K562 (cell line): ENCODE results near the gene ACY1. TPM values are rescaled to one million over a fixed set of nuclear protein-coding genes. Genes with fewer than 3 reads are reported as not detected.

ENCODE experiments used
- ATAC-seq: fragments of 200-7000 bp; cut with Tn5 transposase; 3 replicates; pipeline ENCODE4 v1.9.1; 2020; ENCODE audit warnings: moderate library complexity
- BruUV-seq: library from RNA; stranded (reverse); fragments of 400-500 nt; replicated peaks from 2 replicates; lab custom pipeline; 2021; lab: Mats Ljungman, UMichigan
- CTCF ChIA-PET: fragments of 300-600 bp; formaldehyde crosslinking; extraction: SDS; loops from one replicate; lab custom pipeline; 2021; ENCODE audit warnings: low intra/inter-chr PET ratio; lab: Yijun Ruan, JAX
- POLR2A ChIA-PET: fragments of 300-600, 350-650 bp; sonication (Branson Sonifier 250); formaldehyde crosslinking; extraction: SDS; loops from one replicate; lab custom pipeline; 2021; ENCODE audit warnings: antibody characterized with exemption, inconsistent platforms; lab: Yijun Ruan, JAX
- DNase-seq, 4 experiments: peaks; one replicate each; pipeline versions ENCODE4 v3.0.0 to v3.0.0-alpha.2; 2011 to 2018; ENCODE audit warnings: low spot score in 3 of 4, mixed read lengths in 3 of 4; ENCODE audit errors: extremely low read depth in 1 of 4
- FAIRE-seq: peaks from 2 replicates; lab custom pipeline; 2011; peaks lifted over from hg19 to GRCh38; lab: Jason Lieb, UNC
- H2AFZ ChIP-seq: 2 replicates; pipeline ENCODE4 v1.6.0; 2011; ENCODE audit warnings: low read depth, low read length, control low read depth, inconsistent platforms
- H3K27ac ChIP-seq: fragments of 200-600 bp; 3 replicates; pipeline ENCODE4 v1.8.0; 2011; ENCODE audit warnings: low read depth, mild to moderate bottlenecking, control low read depth, inconsistent platforms, low read length, moderate library complexity, mixed read lengths; ENCODE audit errors: extremely low read depth
- H3K27me3 ChIP-seq, 2 experiments: fragments of 300-600 bp in 1 of 2; 2 replicates in 1 of 2; 3 replicates in 1 of 2; pipeline versions ENCODE4 v1.6.0 to v1.8.0; 2011; ENCODE audit warnings: inconsistent platforms in 2 of 2, low read length in 2 of 2, mild to moderate bottlenecking in 1 of 2, mixed read lengths in 1 of 2, moderate library complexity in 1 of 2; ENCODE audit not compliant: control insufficient read depth in 2 of 2, insufficient read depth in 2 of 2
- H3K36me3 ChIP-seq: fragments of 300-600 bp; 3 replicates; pipeline ENCODE4 v1.8.0; 2011; ENCODE audit warnings: mild to moderate bottlenecking, low read length, inconsistent platforms; ENCODE audit not compliant: control insufficient read depth, insufficient read depth
- H3K4me1 ChIP-seq, 2 experiments: fragments of 200-600 bp in 1 of 2; replicated peaks in 1 of 2; 2 replicates in 1 of 2; 3 replicates in 1 of 2; pipeline versions ENCODE4 v1.5.1 to v1.8.0; 2011; ENCODE audit warnings: inconsistent platforms in 2 of 2, low read length in 2 of 2, mild to moderate bottlenecking in 1 of 2, mixed read lengths in 1 of 2, moderate library complexity in 1 of 2; ENCODE audit not compliant: control insufficient read depth in 2 of 2, insufficient read depth in 2 of 2
- H3K4me2 ChIP-seq: 2 replicates; pipeline ENCODE4 v1.6.1; 2011; ENCODE audit warnings: low read length, control low read depth, inconsistent platforms, mixed read lengths; ENCODE audit not compliant: insufficient read depth
- H3K4me3 ChIP-seq: fragments of 200-600 bp; sonication (generic), shearing (Covaris generic); 2 replicates; pipeline ENCODE4 v1.5.1; 2016; ENCODE audit warnings: control low read depth, inconsistent platforms
- H3K79me2 ChIP-seq: fragments of 200-600 bp; 3 replicates; pipeline ENCODE4 v1.8.0; 2011; ENCODE audit warnings: low read length, inconsistent platforms; ENCODE audit not compliant: control insufficient read depth, insufficient read depth
- H3K9ac ChIP-seq, 2 experiments: 2 replicates each; pipeline versions ENCODE4 v1.6.0 to v1.6.1; 2011; ENCODE audit warnings: low read depth in 2 of 2, low read length in 2 of 2, control low read depth in 1 of 2, inconsistent platforms in 1 of 2, mild to moderate bottlenecking in 1 of 2, mixed read lengths in 1 of 2; ENCODE audit not compliant: insufficient read depth in 1 of 2
- H3K9me1 ChIP-seq: one replicate; pipeline ENCODE4 v1.6.0; 2011; ENCODE audit warnings: inconsistent platforms, mild to moderate bottlenecking, low read length, moderate library complexity; ENCODE audit not compliant: control insufficient read depth, insufficient read depth
- H3K9me3 ChIP-seq: replicated peaks from 2 replicates; pipeline ENCODE4 v1.5.1; 2011; ENCODE audit warnings: low read depth, low read length, inconsistent platforms; ENCODE audit not compliant: control insufficient read depth, insufficient read depth
- H4K20me1 ChIP-seq: replicated peaks from 2 replicates; pipeline ENCODE4 v1.6.1; 2011; ENCODE audit warnings: low read length, inconsistent platforms, mixed read lengths; ENCODE audit not compliant: control insufficient read depth, insufficient read depth
- ATF1 ChIP-seq, 2 experiments: fragments of 450-650 bp in 1 of 2; IDR thresholded peaks; 2 replicates each; pipeline ENCODE4 v1.6.1; 2016; ENCODE audit warnings: missing compliant biosample characterization in 1 of 2, missing genetic modification characterization in 1 of 2
- CBX2 ChIP-seq: fragments of 200-600 bp; sonication (generic); IDR thresholded peaks from one replicate; pipeline ENCODE4 v1.6.1; 2012; ENCODE audit warnings: mild to moderate bottlenecking, low read length, inconsistent platforms; ENCODE audit not compliant: insufficient read depth, poor library complexity, severe bottlenecking
- MCM3 ChIP-seq: fragments of 450-650 bp; IDR thresholded peaks from 2 replicates; pipeline ENCODE4 v1.6.1; 2016
- RCOR1 ChIP-seq, 2 experiments: IDR thresholded peaks; 2 replicates each; pipeline ENCODE4 v1.6.1; 2012; ENCODE audit warnings: low read depth in 2 of 2, low read length in 2 of 2, borderline replicate concordance in 1 of 2, improper control_type of control experiment in 1 of 2
- ZC3H8 ChIP-seq: fragments of 450-650 bp; IDR thresholded peaks from 2 replicates; pipeline ENCODE4 v1.6.1; 2017
- ZFP1 ChIP-seq: fragments of 450-650 bp; formaldehyde crosslinking; IDR thresholded peaks from 2 replicates; pipeline ENCODE4 v1.4.0; 2020; ENCODE audit warnings: mild to moderate bottlenecking, mixed read lengths
- ZKSCAN1 ChIP-seq: fragments of 150-350 bp; IDR thresholded peaks from 2 replicates; pipeline ENCODE4 v1.6.1; 2016; ENCODE audit warnings: low read depth, low read length
- ZNF212 ChIP-seq: fragments of 450-650 bp; formaldehyde crosslinking; IDR thresholded peaks from 2 replicates; pipeline ENCODE4 v1.4.0; 2020; ENCODE audit warnings: mild to moderate bottlenecking
- ZSCAN32 ChIP-seq: fragments of 450-650 bp; formaldehyde crosslinking; IDR thresholded peaks from 2 replicates; pipeline ENCODE4 v1.4.0; 2020; ENCODE audit warnings: mild to moderate bottlenecking, moderate library complexity
- WGBS: fragments of 100-300 bp; shearing (Covaris generic); methylation state at CpG from one replicate; pipeline ENCODE4 v1.1.6; 2016; ENCODE audit warnings: low coverage, mixed read lengths; ENCODE audit not compliant: insufficient coverage; ENCODE audit errors: missing lambda C conversion rate; 5-methylcytosine and 5-hydroxymethylcytosine counted together
- in situ Hi-C: fragments of 300-500 bp; cut with MboI; formaldehyde crosslinking; loops from 4 replicates; pipeline ENCODE4 v1.15.0; 2018; ENCODE audit warnings: inconsistent platforms, mixed read lengths
- intact Hi-C: fragments of 100-400 bp; cut with micrococcal nuclease; formaldehyde crosslinking; loops from 2 replicates; pipeline ENCODE4 v1.14.2; 2022
- polyA plus RNA-seq, 8 experiments: library from polyadenylated mRNA; depleted of rRNA in 4 of 8; stranded (reverse) in 5 of 8; unstranded in 3 of 8; fragments of >200 nt; fragmentation: Nextera tagmentation in 2 of 8; fragmentation: Illumina TruSeq in 1 of 8; extraction: Ambion mirVana in 2 of 8; extraction: Trizol in 1 of 8; gene quantifications; 2 replicates each; pipeline versions ENCODE4 v1.2.1 to v1.2.3, GENCODE V29; 2011 to 2014; ENCODE audit warnings: inconsistent platforms in 1 of 8, missing spikeins in 1 of 8
- total RNA-seq, 7 experiments: library from RNA; depleted of rRNA in 6 of 7; stranded (reverse); fragments of >200 nt in 6 of 7; fragmentation: Illumina TruSeq in 2 of 7; extraction: Trizol in 2 of 7; gene quantifications; 2 replicates each; pipeline versions ENCODE4 v1.2.1 to v1.2.3, GENCODE V29; 2011 to 2021; ENCODE audit warnings: low replicate concordance in 1 of 7
- TF ChIP-seq, protein P1 (sequence below): IDR thresholded peaks from 2 replicates; pipeline ENCODE4 v1.6.1; 2012; ENCODE audit warnings: low read depth, low read length, improper control_type of control experiment, borderline replicate concordance
- TF ChIP-seq, protein P2 (sequence below): fragments of 250-450 bp; sonication (Bioruptor Pico); IDR thresholded peaks from 2 replicates; pipeline ENCODE4 v1.5.0; 2021
- TF ChIP-seq, protein P3 (sequence below): fragments of 450-650 bp; formaldehyde crosslinking; IDR thresholded peaks from 2 replicates; pipeline ENCODE4 v1.4.0; 2020; ENCODE audit warnings: mild to moderate bottlenecking, mixed read lengths
- TF ChIP-seq, protein P4 (sequence below): fragments of 250-450 bp; sonication (Bioruptor Pico); IDR thresholded peaks from 2 replicates; pipeline ENCODE4 v1.9.0; 2021; ENCODE audit warnings: mild to moderate bottlenecking, inconsistent platforms
- TF ChIP-seq, protein P5 (sequence below): IDR thresholded peaks from 2 replicates; pipeline ENCODE4 v1.6.1; 2011; ENCODE audit warnings: borderline replicate concordance, low read depth, mild to moderate bottlenecking, moderate library complexity, low read length; ENCODE audit not compliant: insufficient read depth, poor library complexity, severe bottlenecking

The ACY1 gene
- total and polyA plus RNA-seq, 9 of the 15 experiments (the other 6 are each of a cell fraction or from before 2014, with no cell fraction given) = 70.7 to 195 (median 123) TPM

DNA sequence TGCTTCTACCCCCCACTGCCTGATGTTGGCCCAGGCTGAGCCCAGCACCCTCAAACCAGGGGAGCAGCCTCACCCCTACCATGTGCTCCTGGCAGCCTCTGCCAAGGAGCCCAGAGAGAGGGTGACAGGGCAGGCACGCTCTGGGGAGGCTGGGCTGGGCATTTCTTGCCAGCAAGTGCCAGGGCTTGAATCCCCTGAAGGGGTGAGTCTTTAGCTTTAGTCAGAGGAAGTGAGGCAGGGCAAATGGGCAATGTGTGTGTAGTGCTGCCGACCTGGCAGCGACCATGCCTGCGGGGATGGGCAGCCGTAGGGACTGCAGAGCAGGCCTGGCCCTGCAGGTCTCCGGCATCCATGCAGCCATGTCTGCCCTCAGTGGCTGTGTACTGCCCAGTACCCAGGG lies 54.9 kb downstream of the ACY1 start:
- in situ Hi-C loops = no loop called here
- FAIRE-seq (no peak), ATAC-seq (no peak), DNase-seq (no peak)
- Histone ChIP-seq H3K4me1 (peaks cover 0 to 9% of the 10 kb centered on the region in 2 experiments; a peak in 2 of 5 replicates), H3K27me3 (peaks cover 0 to 22% of the 10 kb centered on the region in 2 experiments; a peak in 2 of 5 replicates), H3K79me2 (no peaks in the 10 kb centered on the region), H3K27ac (no peak overlapping the region), H3K4me3 (no peak overlapping the region), H3K9ac (no peak overlapping the region; a peak in 1 of 4 replicates), H3K4me2 (no peak overlapping the region), H4K20me1 (no peaks in the 10 kb centered on the region; the same call in 1 of the 2 replicates), H3K9me1 (no peaks in the 10 kb centered on the region), H3K9me3 (no peaks in the 10 kb centered on the region), H2AFZ (no peak overlapping the region), H3K36me3 (no peaks in the 10 kb centered on the region)
- BruUV-seq = no TSS peak
- intact Hi-C loops = no loop called here
- WGBS = 50% methylated on average over 5 of the region's 6 CpGs
- ChIA-PET CTCF (interaction anchor here (0.5 kb wide), 1 partner anchor 955 kb away, joined by 3 read pairs; no protein-coding TSS in a partner anchor), POLR2A (interaction anchor here (0.6 to 0.7 kb wide), 2 partner anchors 10 to 353 kb away, joined by 3 to 5 read pairs; no protein-coding TSS in a partner anchor)
- TF ChIP-seq ZSCAN32 (CRISPR knock-in tag) (no peak), RCOR1 (IDR thresholded peaks at IDR 0.05; ENCODE audit: borderline replicate concordance in 1 of 2, low read depth in 2 of 2, low read length in 2 of 2) (no peak), ZFP1 (no peak), ZNF212 (CRISPR knock-in tag) (no peak), ZC3H8 (no peak), ATF1 (CRISPR knock-in tag; IDR thresholded peaks at IDR 0.05) (no peak), ATF1 (tag; IDR thresholded peaks at IDR 0.05) (no peak), CBX2 (no peak), ZKSCAN1 (no peak), MCM3 (no peak)
- TF ChIP-seq, protein P1, sequence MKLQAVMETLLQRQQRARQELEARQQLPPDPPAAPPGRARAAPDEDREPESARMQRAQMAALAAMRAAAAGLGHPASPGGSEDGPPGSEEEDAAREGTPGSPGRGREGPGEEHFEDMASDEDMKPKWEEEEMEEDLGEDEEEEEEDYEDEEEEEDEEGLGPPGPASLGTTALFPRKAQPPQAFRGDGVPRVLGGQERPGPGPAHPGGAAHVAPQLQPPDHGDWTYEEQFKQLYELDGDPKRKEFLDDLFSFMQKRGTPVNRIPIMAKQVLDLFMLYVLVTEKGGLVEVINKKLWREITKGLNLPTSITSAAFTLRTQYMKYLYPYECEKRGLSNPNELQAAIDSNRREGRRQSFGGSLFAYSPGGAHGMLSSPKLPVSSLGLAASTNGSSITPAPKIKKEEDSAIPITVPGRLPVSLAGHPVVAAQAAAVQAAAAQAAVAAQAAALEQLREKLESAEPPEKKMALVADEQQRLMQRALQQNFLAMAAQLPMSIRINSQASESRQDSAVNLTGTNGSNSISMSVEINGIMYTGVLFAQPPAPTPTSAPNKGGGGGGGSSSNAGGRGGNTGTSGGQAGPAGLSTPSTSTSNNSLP = no peak
- TF ChIP-seq, protein P2, sequence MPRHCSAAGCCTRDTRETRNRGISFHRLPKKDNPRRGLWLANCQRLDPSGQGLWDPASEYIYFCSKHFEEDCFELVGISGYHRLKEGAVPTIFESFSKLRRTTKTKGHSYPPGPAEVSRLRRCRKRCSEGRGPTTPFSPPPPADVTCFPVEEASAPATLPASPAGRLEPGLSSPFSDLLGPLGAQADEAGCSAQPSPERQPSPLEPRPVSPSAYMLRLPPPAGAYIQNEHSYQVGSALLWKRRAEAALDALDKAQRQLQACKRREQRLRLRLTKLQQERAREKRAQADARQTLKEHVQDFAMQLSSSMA = no peak
- TF ChIP-seq, protein P3, sequence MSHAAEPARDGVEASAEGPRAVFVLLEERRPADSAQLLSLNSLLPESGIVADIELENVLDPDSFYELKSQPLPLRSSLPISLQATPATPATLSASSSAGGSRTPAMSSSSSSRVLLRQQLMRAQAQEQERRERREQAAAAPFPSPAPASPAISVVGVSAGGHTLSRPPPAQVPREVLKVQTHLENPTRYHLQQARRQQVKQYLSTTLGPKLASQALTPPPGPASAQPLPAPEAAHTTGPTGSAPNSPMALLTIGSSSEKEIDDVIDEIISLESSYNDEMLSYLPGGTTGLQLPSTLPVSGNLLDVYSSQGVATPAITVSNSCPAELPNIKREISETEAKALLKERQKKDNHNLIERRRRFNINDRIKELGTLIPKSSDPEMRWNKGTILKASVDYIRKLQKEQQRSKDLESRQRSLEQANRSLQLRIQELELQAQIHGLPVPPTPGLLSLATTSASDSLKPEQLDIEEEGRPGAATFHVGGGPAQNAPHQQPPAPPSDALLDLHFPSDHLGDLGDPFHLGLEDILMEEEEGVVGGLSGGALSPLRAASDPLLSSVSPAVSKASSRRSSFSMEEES (CRISPR knock-in tag) = no peak
- TF ChIP-seq, protein P4, sequence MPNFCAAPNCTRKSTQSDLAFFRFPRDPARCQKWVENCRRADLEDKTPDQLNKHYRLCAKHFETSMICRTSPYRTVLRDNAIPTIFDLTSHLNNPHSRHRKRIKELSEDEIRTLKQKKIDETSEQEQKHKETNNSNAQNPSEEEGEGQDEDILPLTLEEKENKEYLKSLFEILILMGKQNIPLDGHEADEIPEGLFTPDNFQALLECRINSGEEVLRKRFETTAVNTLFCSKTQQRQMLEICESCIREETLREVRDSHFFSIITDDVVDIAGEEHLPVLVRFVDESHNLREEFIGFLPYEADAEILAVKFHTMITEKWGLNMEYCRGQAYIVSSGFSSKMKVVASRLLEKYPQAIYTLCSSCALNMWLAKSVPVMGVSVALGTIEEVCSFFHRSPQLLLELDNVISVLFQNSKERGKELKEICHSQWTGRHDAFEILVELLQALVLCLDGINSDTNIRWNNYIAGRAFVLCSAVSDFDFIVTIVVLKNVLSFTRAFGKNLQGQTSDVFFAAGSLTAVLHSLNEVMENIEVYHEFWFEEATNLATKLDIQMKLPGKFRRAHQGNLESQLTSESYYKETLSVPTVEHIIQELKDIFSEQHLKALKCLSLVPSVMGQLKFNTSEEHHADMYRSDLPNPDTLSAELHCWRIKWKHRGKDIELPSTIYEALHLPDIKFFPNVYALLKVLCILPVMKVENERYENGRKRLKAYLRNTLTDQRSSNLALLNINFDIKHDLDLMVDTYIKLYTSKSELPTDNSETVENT (CRISPR knock-in tag) = no peak
- TF ChIP-seq, protein P5, sequence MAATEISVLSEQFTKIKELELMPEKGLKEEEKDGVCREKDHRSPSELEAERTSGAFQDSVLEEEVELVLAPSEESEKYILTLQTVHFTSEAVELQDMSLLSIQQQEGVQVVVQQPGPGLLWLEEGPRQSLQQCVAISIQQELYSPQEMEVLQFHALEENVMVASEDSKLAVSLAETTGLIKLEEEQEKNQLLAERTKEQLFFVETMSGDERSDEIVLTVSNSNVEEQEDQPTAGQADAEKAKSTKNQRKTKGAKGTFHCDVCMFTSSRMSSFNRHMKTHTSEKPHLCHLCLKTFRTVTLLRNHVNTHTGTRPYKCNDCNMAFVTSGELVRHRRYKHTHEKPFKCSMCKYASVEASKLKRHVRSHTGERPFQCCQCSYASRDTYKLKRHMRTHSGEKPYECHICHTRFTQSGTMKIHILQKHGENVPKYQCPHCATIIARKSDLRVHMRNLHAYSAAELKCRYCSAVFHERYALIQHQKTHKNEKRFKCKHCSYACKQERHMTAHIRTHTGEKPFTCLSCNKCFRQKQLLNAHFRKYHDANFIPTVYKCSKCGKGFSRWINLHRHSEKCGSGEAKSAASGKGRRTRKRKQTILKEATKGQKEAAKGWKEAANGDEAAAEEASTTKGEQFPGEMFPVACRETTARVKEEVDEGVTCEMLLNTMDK = no peak
